ENCODE results near the gene CEBPA.
"Not testable (repeated sequence)": the region's sequence is repeated elsewhere in the genome, so short reads cannot be mapped to it uniquely, and the experiment has no call there.

CEBPA gene

GRCh38 chr19:33300009-33300893 lies 2.1 kb downstream of the CEBPA start:
- DNase-seq: no peak

- DNase-seq: no peak
Measured at GRCh38 chr19:33299051-33299688, 3.2 kb downstream of the CEBPA start.

GRCh38 chr19:33298146-33298911 lies 4.0 kb downstream of the CEBPA start:
- DNase-seq: no peak

- no peak for DNase-seq
Measured at GRCh38 chr19:33297401-33298145, 4.8 kb downstream of the CEBPA start.

GRCh38 chr19:33296488-33296971 lies 5.8 kb downstream of the CEBPA start:
- no peak for DNase-seq

- no peak for DNase-seq
Measured at GRCh38 chr19:33295621-33296487, 6.5 kb downstream of the CEBPA start.

- DNase-seq: not testable (repeated sequence)
Measured at GRCh38 chr19:33295046-33295445, 7.3 kb downstream of the CEBPA start.

- no peak for DNase-seq
Measured at GRCh38 chr19:33294058-33294798, 8.1 kb downstream of the CEBPA start.

- no peak for DNase-seq
Measured at GRCh38 chr19:33293255-33294057, 8.9 kb downstream of the CEBPA start.

- DNase-seq: no peak
Measured at GRCh38 chr19:33292595-33293254, 9.6 kb downstream of the CEBPA start.

GRCh38 chr19:33291623-33292534 lies 10.5 kb downstream of the CEBPA start:
- DNase-seq: no peak

GRCh38 chr19:33290956-33291622 lies 11.2 kb downstream of the CEBPA start:
- no peak for DNase-seq

- DNase-seq: no peak
Measured at GRCh38 chr19:33290082-33290815, 12.1 kb downstream of the CEBPA start.

GRCh38 chr19:33289261-33289660 lies 13.1 kb downstream of the CEBPA start:
- no peak for DNase-seq

- no peak for DNase-seq
Measured at GRCh38 chr19:33288666-33289065, 13.7 kb downstream of the CEBPA start.

GRCh38 chr19:33287927-33288326 lies 14.4 kb downstream of the CEBPA start:
- no peak for DNase-seq

GRCh38 chr19:33287438-33287837 lies 14.9 kb downstream of the CEBPA start:
- DNase-seq: no peak
